NCI-H748 treated with DMSO at 0.1 percent for 48 hours (cell line): ENCODE data around the gene MAPK7.
A peak's percentile ranks its signal among the peaks of the same experiment; 100 is the strongest.

Source experiments
- DNase-seq: peaks from one replicate; lab custom pipeline; 2025; lab: John Stamatoyannopoulos, UW

The MAPK7 gene

DNA sequence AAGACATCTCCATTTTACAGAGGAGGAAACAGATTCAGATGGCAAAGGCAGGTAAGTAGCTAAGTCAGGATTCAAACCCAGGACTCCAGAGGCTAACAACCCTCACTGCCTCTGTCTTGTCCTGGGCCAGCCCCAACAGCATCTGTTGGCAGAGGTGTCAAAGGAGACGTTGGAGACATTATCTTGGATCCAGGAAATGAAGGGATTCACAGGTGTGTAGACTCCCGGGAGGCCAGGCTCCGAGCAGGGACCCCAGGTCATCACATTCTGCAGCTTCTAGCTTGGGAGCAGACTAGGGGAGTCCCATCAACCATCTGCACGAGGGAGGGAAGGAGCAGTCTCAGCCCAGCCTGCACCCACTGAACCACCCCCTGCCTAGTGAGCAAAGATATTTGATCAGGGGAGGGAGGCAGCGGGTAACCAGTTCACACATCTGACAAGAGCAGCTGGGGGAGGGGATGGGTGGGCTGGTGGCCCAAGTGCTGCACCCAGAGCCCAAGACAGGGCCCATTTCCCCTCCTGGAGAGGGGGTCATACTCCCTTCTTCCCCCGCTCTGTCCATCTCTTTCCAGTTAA lies 14.8 kb upstream of the MAPK7 start:
- DNase-seq = no peak

DNA sequence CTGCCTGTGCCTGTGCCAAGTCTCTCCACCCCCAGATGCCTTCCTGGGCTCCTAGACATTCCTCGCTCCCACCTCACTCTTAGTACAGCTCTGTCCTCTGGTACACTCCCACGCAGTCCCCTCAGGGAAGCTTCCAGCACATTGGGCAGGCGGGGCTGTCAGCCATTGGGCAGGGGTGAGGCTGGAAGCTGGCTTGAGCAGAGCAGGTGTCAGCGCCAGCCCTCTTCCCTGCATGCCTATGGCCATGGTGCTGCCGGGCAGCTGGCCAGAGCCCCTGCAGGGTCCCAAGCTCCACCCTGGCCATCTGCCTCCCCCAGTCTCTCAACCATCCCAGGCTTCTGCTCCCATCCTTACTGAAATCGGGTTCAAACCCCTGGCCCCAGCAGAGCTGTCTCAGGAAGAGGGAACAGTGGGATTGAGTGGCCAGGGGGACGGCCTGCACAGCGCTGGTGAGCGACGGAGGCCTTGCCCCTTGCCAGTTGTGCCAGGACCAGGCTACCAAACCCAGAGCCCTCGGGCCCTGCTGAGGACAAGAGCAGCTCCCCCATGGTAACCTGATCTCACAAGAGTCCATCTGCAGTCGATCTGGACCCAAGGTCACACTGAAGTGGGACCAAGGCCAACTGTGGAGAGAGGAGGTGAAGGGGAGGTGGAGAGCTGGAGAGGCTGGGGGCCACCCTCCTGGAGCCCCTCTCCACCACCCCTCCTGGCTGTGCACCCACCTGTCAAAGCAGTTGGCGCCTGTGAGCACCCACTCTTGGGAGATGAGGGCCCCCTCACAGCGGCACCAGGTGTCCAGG lies 13.4 kb upstream of the MAPK7 start:
- DNase-seq = no peak

DNA sequence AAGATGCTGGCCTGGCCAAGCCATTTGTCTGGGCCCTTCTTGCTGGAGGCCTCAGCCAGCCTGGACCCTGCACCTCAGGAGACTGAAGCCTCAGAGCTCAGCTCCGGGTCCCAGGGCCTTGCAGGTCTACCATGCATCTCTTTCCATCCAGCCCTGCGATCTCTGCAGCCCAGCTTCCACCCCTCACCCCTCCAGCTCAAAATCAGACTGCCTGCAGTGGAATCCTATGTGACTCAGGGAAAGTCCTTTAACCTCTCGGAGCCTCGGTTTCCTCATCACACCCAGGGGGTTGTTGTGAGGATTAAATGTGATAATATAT lies 12.8 kb upstream of the MAPK7 start:
- DNase-seq = no peak

DNA sequence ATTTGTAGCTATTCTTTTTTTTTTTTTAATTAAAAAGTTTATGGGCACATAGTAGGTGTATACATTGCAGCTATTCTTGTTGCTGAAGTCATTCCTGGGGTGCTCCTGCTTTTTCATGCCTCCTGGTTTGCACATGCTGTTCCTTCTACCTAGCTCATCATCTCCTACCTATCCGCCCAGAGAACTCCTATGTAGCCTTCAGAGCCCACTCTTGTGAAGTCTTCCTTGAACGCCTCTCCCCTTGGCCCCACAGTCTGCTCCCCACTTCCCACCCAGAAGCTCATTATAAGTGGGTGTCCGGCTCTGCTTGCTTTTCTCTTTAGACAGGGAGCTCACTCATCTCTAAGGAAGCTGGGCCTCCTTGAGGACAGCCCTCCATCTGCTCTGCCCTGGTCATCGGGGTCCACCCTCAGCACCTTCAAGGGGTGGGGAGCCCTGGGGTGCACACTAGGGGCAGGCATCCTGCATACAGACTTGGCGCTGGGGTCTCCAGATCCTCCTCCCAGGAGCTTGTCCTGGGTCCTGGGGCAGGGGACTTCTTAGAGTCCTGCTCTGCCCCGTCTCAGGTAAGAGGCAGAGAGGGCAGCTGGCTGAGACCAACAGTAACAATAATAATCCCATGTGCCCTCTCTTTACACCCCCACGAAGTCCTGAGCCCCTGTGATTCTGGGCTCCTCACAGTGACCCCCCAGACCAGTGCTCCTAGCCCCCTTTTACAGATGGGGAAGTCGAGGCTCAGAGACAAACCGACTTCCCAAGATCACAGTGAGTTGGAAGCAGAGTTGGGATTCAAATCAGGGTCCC lies 12.3 kb upstream of the MAPK7 start:
- no peak for DNase-seq

DNA sequence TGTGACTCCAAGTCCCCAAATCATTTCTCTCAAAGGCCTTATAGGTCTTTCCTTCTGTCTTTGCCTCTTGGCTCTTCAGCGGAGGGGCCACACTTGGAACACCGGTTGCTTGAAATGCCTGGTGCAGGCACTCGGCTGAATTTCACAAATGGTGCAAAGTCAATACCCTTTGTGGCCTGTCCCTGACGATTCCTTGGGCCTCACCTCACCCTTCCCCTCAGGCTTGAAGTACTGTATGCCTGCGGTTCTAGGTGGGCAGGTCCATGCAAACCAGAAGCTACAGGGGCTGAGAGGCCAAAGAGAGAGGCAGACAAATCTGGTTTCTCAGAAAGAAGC lies 11.7 kb upstream of the MAPK7 start:
- DNase-seq = no peak

DNA sequence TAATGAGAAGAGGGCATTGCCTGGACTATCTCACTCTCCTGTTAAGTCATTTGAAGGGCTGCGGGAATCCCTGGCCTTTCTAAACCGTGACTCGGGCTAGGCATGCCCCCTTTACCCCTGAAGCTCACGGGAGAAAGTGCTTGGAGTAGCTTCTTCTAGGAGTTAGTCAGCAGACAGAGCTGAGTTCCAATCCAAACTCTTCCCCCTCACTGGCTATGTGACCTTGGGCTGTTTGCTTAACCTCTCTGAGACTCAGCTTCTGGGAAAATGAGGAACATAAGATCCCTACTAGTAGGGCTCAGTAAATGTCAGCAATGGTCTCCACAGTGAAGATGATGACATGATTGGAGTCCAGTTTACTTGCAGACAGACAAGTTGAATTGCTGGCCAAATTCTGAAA lies 10.1 kb upstream of the MAPK7 start:
- no peak for DNase-seq

DNA sequence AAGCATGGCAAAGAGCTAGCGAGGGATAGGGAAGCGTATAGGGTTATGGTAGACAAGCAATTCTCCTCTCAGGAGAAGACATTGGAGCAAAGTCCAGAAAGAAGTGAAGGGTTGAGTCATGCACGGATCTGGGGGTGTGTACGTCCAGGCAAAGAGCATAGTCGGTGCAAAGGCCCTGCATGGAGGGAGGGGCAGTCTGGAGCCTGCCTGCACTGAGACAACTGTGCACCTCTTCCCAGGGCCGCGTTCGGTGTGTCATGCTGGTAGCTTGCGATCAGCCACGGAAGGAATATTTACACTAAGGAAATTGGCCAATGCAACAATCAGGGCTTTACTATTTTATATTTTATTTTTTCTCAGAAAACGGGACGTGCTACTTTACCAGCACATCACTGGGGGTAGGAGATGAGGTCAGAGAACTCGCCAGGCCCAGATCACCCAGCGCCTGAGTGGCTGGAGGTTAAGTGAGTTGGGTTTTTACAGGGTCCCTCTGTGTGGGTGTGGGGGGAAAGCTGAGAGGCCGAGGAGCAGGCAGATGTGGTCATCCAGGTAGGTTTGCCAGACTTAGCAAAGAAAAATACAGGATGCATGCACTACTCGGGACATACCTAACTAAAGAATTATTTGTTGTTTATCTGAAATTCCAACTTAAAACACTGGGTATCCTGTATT lies 9.1 kb upstream of the MAPK7 start:
- no peak for DNase-seq

DNA sequence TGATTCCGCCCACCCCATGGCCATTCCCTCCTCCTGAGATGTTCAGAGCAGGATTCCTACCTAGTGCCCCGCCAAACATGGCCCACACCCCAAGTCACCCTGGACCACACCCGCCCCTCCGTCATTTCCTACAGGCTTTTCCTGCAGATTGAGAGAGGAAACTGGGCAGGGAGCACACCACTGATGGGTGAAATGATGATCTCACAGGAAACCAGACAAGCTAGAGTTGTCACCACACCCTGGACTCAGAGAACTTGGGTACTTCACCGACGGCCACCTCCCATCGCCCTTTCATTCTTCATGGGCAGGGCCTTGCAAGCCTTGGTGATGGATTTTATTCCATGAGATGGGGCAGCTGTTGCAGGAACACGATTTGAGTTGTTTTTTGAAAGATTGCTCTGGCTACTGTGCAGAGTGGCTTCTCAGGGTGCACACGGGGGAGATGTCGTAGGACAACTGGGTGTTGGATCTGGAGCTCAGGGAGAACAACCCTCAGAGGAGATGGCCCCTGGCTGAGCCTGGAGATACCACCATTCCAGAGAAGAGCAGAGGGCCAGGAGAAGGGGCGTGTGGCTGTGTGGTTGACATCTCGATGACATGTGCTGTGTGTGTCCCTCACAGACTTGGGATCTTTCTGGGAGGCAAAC lies 8.3 kb upstream of the MAPK7 start:
- no peak for DNase-seq

DNA sequence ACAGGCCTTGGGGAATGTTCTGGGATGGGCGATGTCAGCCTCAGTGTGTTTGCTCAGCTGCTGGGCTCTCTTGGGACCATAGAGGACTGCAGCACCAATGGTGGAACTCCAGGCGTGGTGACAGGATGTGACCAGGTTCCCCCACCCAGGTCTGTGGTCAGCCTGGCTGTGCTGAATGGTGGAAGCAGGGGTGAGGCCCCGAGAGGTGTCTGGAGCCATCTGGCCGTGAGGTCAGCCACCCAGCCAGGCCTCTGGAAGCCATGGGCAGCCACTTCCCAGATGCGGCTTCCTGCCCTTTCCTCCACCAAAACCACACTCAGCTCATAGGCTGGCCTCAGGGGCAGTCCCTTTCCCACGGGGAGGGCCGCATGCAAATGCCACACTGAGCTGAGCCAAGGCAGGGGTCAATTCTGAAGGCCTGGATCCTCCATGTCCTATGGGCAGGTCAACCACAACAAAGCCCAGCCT lies 7.8 kb upstream of the MAPK7 start:
- DNase-seq = no peak

DNA sequence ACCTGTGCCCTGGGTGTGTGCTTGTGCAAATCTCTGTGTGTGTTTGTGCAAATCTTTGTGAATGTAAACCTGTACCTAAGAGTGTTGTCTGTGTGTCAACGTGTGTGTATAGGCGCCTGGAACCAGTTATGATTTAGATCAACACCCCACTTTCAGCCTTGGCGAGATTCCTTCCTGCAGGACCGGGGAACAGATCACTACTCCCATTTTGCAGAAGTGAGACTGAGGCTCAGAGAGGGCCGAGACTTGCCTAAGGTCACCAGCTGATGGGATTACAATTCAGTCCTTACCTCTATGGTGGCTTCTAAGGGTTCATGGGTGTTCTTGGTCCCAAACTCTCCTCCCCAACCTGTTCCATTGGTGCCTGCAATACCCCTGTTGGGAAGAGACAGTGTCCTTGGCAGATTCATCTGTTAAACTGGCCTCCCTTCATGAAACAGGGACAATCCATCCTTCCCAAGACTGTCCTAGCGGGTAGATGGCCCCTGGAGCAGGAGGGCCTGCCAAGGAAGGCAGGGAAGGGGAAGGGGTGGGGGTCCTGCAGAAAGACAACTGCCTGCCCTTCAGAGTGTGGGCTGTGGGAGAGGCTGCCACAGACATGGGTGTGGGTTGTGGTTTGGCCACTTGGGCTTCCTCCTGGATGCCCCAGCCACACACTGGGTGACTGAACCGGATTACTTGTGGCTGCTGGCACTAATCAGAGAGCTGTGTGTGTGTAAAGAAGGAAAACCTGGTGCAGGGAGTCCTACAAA lies 6.9 kb upstream of the MAPK7 start:
- DNase-seq = no peak

DNA sequence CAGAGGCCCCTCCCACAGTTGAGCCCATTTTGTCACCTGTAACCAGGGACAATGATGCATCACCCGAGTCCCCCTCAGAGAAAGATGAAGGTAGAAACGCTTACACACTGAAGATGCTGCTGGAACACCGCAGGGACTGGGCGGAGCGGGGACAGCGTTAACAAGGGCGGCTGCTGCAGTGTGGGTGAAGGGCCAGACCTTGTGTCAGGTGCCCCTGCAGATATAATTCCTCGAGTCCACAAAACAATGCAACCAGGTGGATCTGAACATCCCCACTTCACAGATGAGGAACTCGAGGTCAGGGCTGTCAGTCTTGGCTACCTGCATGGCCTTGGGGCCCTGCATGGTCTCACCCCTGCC lies 6.3 kb upstream of the MAPK7 start:
- DNase-seq = no peak

DNA sequence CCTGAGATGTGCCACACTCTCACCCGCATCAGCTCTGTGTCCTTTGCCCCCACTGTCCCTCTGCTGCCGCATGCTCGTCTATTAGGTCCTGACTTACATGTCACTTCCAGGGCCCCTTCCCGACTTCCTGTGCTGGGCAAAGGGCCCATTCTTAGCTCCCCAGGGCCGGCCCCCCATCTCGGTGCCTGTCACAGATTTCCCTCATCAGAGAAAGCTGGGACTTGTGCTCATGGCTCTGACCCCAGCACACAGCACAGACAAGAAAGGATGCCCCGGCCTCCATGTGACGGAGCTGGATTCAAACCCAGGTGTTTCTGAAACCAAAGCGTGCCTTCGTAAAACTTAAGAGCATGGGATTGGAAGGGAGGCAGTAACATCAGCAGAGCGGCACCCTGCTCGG lies 5.9 kb upstream of the MAPK7 start:
- no peak for DNase-seq

DNA sequence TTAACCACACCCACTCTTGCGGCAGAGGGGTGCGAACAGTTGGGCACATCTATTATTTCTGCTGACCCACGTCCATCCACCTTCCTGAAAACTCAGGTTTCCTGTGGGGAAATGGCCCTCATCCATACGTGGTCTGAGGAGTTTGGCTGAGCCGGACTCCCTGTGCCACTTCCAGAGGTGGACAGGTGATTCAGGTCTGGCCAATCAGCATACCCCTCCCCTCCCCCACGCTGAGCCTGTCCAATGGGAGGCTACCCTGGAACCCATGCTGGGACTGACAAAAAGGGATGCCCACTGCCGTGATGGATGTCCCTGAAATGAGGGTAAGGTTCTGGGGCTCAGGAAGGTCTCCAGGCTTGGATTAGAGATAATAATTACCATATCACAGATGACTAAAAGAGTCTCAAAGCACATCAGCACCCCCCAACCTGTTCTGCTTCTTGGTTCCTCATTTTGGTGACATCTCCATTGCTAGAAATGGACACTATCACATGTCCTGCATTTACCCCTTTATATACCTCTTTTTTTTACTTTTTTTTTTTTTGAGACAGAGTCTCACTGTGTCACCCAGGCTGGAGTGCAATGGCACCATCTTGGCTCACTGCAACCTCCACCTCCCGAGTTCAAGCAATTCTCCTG lies 5.3 kb upstream of the MAPK7 start:
- no peak for DNase-seq

DNA sequence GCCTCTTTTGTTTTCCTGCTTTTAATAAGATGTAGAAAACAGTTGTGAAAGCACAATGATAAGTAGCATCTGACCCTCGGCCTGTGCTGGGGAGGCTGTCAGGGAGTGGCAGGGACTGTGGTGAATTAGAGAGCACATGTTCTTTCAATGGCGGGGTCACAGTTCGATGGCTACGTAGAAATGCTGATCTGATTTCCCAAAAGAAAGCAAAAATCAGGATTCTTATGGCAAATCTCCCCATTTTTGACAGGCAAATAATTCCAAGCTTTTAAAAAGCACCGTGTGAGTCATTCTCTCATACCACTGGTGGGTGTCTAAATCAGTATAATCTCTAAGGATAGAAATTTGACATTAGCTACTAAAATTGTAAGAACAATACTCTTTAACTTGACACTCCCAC lies 4.2 kb upstream of the MAPK7 start:
- DNase-seq = no peak

DNA sequence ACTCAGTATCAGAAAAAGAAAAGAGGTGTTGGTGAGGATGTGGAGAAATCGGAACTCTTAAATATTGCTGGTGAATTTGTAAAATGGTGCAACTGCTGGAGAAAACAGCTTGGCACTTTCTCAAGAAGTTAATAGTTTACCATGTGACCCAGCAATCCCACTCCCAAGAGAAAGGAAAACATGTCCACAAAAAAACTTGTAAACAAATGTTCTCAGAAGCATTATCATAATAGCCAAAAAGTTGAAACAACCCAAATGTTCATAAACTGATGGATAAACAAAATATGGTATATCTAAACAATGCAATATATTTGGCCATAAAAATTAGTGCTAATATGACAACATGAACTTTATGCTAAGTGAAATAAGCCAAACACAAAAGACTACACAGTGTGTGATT lies 2.6 kb upstream of the MAPK7 start:
- no peak for DNase-seq

DNA sequence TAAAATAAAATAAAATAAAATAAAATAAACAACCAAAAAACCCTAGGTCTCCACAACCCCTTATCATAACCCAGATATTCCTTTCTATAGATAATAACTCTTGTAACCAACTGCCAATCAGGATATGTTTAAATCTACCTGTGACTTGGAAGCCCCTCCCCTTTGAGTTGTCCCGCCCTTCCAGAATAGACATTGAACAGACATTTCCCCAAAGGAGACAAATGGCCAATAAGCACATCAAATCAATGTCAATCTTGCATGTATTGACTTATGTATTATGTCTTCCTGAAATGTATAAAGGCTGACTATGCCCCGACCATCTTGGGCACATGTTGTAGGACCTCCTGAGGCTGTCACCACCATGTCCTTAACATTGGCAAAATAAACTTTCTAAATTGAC lies 1.5 kb upstream of the MAPK7 start:
- peak; percentile 66 for DNase-seq

DNA sequence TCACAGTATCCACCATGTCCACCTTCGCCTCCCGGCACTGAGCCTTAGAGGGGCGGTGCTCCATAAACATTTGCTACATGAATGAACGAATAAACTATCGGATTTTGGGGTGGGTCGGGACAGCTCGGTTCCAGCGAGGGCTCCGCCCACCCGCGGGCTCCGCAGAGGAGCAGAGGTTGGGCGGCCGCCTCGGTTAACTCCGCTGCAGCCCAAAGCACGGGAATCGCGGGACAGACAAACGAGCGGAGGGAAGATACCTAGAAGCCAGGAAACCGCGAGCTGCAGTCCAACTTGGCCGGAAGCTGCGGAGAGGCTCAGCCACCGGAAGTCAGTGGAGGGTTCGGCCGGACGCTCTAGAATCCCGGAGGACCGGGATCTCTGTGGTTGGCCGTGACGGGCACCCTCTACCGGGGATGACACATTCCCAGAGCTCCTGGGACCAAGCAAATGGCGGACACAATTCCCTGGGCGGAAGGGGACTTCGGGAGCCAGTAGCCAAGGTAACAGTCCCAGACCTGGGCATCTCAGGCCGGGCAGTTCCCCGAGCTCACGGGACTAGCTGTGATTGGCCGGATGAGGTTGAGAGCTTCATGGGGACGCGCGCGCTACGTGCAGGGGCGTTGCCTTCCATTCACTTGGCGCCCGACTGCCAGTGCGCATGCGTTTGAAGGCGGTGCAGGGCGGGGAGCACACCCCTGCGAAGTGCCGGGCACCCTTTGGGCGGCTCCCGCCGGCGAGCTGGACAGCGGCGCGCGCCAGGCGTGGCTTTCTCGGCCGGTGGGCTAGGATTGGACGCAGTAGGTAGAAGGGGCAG lies 489 bp upstream of the MAPK7 start:
- peak; percentile 99 for DNase-seq

DNA sequence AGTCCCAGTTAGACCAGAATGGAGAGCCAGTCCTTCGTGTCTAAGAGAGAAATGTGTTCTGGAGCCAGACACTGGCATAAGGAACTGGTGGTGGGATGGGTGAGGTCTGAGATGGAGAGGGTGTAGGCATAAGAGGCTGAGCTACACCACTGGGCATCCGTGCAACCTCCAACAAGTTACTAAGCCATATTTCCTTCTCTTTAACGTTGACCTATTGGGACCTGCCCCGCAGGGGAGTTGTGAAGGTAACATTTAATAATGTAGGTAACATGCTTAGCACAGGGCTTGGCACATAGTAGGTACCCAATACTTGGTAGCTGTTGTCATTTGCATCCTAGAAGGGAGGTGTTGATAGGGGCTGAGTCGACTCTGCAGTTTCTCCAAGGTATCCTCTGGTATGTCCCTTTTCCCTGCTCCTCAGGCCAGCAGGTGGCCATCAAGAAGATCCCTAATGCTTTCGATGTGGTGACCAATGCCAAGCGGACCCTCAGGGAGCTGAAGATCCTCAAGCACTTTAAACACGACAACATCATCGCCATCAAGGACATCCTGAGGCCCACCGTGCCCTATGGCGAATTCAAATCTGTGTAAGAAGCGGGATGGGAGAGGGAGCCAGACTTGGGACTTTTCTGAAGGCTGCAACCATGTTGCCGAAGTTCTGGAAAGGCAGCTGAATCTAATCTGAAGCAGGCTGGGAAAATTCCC lies 1.2 kb downstream of the MAPK7 start:
- no peak for DNase-seq

DNA sequence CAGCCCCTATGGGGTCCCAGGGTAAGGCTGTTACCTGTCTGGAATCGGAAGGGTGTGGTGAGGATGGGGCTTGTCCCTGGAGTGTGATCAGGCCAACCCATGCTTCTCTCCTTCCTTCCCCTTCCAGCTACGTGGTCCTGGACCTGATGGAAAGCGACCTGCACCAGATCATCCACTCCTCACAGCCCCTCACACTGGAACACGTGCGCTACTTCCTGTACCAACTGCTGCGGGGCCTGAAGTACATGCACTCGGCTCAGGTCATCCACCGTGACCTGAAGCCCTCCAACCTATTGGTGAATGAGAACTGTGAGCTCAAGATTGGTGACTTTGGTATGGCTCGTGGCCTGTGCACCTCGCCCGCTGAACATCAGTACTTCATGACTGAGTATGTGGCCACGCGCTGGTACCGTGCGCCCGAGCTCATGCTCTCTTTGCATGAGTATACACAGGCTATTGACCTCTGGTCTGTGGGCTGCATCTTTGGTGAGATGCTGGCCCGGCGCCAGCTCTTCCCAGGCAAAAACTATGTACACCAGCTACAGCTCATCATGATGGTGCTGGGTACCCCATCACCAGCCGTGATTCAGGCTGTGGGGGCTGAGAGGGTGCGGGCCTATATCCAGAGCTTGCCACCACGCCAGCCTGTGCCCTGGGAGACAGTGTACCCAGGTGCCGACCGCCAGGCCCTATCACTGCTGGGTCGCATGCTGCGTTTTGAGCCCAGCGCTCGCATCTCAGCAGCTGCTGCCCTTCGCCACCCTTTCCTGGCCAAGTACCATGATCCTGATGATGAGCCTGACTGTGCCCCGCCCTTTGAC lies 2.4 kb downstream of the MAPK7 start:
- no peak for DNase-seq
